Measurements from ENCODE around the gene CETP. TPM values are rescaled to one million over a fixed set of nuclear protein-coding genes. Genes with fewer than 3 reads are reported as not detected.

The CETP gene
- total and polyA plus RNA-seq, 2 of the 13 experiments (the other 11 are each of a cell fraction or from before 2014, with no cell fraction given): 0.31 to 9.8 TPM

DNA sequence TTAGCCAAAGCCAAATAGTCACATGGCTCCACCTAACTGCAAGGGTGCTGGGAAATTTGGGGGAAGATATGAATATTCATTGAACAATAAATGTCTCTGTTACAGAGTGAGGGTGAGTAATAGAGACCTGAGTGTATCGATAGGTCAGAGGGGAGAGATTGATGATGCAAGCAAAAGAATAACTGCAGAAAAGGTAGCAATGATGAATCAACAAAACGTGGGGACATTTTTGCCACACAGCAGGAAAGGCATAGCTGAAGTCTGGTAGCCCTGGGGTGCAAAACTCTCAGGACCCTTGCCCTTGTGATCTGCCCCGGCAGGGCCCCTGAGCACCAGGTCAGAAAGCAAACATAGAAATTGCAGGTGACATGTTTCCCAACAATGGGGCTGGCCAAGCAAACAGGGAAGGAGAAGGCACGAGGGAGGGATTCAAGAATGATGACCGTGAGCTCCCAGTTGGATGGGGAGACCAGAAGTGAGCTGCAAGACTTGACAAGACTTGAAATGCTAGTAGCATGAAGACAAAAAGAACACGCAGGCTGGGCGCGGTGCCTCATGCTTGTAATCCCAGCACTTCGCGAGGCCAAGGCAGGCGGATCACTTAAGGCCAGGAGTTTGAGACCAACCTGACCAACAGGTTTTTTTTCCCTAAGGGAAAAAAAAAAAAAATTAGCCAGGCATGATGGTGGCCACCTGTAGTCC lies 42.5 kb upstream of the CETP start (continued):
- TF ChIP-seq CAMTA2 (CRISPR knock-in tag; IDR thresholded peaks at IDR 0.05; ENCODE audit: borderline replicate concordance) (no peak), SMAD3 (CRISPR knock-in tag; IDR thresholded peaks at IDR 0.05) (0 out of 2 replicates have a peak, but pooled peaks have one; percentile 62), NFRKB (IDR thresholded peaks at IDR 0.05) (no peak), RFX5 (IDR thresholded peaks at IDR 0.05; ENCODE audit: low read depth, low read length) (no peak), RFX3 (CRISPR knock-in tag; IDR thresholded peaks at IDR 0.05) (no peak), ZZZ3 (CRISPR knock-in tag; IDR thresholded peaks at IDR 0.05; ENCODE audit: borderline replicate concordance) (0 out of 2 replicates have a peak, but pooled peaks have one; percentile 43), HDAC2 (CRISPR knock-in tag; IDR thresholded peaks at IDR 0.05) (peak; percentile 96), KLF13 (CRISPR knock-in tag; IDR thresholded peaks at IDR 0.05) (no peak), SAP130 (CRISPR knock-in tag; IDR thresholded peaks at IDR 0.05; ENCODE audit: low read depth) (peak; percentile 86), REXO4 (CRISPR knock-in tag; IDR thresholded peaks at IDR 0.05; ENCODE audit: borderline replicate concordance) (no peak), HNRNPL (IDR thresholded peaks at IDR 0.05; ENCODE audit: low read depth, low read length) (0 out of 2 replicates have a peak, but pooled peaks have one; percentile 38), IRF2 (CRISPR knock-in tag; IDR thresholded peaks at IDR 0.05) (peak; percentile 89), KLF11 (CRISPR knock-in tag; IDR thresholded peaks at IDR 0.05) (no peak; the same call in 1 of the 2 replicates), SSRP1 (CRISPR knock-in tag; IDR thresholded peaks at IDR 0.05) (peak; percentile 79; the same call in 1 of the 2 replicates), PPARG (CRISPR knock-in tag; conservative IDR thresholded peaks at IDR 0.05) (peak; percentile 96), NR3C1 (CRISPR knock-in tag; IDR thresholded peaks at IDR 0.05) (no peak), CENPT (CRISPR knock-in tag; IDR thresholded peaks at IDR 0.05; ENCODE audit: low read depth) (no peak)
- TF ChIP-seq, protein P1, sequence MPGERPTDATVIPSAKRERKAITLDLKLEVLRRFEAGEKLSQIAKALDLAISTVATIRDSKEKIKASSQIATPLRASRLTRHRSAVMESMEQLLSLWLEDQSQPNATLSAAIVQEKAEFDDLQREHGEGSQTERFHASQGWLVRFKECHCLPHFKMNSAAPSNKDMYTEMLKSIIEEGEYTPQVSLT (CRISPR knock-in tag; IDR thresholded peaks at IDR 0.05; ENCODE audit: borderline replicate concordance, low read depth): no peak
- TF ChIP-seq, protein P2, sequence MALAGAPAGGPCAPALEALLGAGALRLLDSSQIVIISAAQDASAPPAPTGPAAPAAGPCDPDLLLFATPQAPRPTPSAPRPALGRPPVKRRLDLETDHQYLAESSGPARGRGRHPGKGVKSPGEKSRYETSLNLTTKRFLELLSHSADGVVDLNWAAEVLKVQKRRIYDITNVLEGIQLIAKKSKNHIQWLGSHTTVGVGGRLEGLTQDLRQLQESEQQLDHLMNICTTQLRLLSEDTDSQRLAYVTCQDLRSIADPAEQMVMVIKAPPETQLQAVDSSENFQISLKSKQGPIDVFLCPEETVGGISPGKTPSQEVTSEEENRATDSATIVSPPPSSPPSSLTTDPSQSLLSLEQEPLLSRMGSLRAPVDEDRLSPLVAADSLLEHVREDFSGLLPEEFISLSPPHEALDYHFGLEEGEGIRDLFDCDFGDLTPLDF (CRISPR knock-in tag; IDR thresholded peaks at IDR 0.05): 0 out of 2 replicates have a peak, but pooled peaks have one; percentile 29
- TF ChIP-seq, protein P3, sequence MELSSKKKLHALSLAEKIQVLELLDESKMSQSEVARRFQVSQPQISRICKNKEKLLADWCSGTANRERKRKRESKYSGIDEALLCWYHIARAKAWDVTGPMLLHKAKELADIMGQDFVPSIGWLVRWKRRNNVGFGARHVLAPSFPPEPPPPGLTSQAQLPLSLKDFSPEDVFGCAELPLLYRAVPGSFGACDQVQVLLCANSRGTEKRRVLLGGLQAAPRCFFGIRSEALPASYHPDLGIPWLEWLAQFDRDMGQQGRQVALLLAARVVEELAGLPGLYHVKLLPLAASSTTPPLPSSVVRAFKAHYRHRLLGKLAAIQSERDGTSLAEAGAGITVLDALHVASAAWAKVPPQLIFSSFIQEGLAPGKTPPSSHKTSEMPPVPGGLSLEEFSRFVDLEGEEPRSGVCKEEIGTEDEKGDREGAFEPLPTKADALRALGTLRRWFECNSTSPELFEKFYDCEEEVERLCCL (CRISPR knock-in tag; IDR thresholded peaks at IDR 0.05; ENCODE audit: borderline replicate concordance): no peak
- TF ChIP-seq, protein P4, sequence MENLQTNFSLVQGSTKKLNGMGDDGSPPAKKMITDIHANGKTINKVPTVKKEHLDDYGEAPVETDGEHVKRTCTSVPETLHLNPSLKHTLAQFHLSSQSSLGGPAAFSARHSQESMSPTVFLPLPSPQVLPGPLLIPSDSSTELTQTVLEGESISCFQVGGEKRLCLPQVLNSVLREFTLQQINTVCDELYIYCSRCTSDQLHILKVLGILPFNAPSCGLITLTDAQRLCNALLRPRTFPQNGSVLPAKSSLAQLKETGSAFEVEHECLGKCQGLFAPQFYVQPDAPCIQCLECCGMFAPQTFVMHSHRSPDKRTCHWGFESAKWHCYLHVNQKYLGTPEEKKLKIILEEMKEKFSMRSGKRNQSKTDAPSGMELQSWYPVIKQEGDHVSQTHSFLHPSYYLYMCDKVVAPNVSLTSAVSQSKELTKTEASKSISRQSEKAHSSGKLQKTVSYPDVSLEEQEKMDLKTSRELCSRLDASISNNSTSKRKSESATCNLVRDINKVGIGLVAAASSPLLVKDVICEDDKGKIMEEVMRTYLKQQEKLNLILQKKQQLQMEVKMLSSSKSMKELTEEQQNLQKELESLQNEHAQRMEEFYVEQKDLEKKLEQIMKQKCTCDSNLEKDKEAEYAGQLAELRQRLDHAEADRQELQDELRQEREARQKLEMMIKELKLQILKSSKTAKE (CRISPR knock-in tag; IDR thresholded peaks at IDR 0.05; ENCODE audit: borderline replicate concordance): peak; percentile 79
- TF ChIP-seq, protein P5, sequence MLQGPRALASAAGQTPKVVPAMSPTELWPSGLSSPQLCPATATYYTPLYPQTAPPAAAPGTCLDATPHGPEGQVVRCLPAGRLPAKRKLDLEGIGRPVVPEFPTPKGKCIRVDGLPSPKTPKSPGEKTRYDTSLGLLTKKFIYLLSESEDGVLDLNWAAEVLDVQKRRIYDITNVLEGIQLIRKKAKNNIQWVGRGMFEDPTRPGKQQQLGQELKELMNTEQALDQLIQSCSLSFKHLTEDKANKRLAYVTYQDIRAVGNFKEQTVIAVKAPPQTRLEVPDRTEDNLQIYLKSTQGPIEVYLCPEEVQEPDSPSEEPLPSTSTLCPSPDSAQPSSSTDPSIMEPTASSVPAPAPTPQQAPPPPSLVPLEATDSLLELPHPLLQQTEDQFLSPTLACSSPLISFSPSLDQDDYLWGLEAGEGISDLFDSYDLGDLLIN (CRISPR knock-in tag; IDR thresholded peaks at IDR 0.05; ENCODE audit: borderline replicate concordance): no peak
